Astrocyte (in vitro differentiated cells and primary cell): ENCODE data around the gene ECHS1. TPM values are rescaled to one million over a fixed set of nuclear protein-coding genes. Genes with fewer than 3 reads are reported as not detected.

ENCODE experiments used
- DNase-seq: peaks from one replicate; pipeline ENCODE4 v3.0.0-alpha.2; 2010; ENCODE audit warnings: low read depth
- FAIRE-seq: peaks from 2 replicates; lab custom pipeline; 2011; peaks lifted over from hg19 to GRCh38; lab: Jason Lieb, UNC
- H2AFZ ChIP-seq: 2 replicates; pipeline ENCODE4 v1.6.0; 2012; ENCODE audit warnings: low read depth, low read length, inconsistent platforms
- H3K27ac ChIP-seq: 2 replicates; pipeline ENCODE4 v1.5.1; 2011; ENCODE audit warnings: low read depth, low read length, inconsistent platforms
- H3K27me3 ChIP-seq: 2 replicates; pipeline ENCODE4 v1.6.0; 2011; ENCODE audit warnings: low read length, inconsistent platforms; ENCODE audit not compliant: insufficient read depth
- H3K36me3 ChIP-seq: 2 replicates; pipeline ENCODE4 v1.5.1; 2011; ENCODE audit warnings: low read length, inconsistent platforms; ENCODE audit not compliant: insufficient read depth
- H3K4me1 ChIP-seq: 2 replicates; pipeline ENCODE4 v1.5.1; 2011; ENCODE audit warnings: low read length, inconsistent platforms; ENCODE audit not compliant: insufficient read depth
- H3K4me2 ChIP-seq: 2 replicates; pipeline ENCODE4 v1.6.0; 2012; ENCODE audit warnings: low read length, inconsistent platforms
- H3K4me3 ChIP-seq: 2 replicates; pipeline ENCODE4 v1.5.1; 2011; ENCODE audit warnings: low read depth, mild to moderate bottlenecking, low read length, inconsistent platforms; ENCODE audit not compliant: insufficient read depth
- H3K79me2 ChIP-seq: 2 replicates; pipeline ENCODE4 v1.6.0; 2012; ENCODE audit warnings: mild to moderate bottlenecking, low read length, inconsistent platforms; ENCODE audit not compliant: insufficient read depth
- H3K9ac ChIP-seq: 2 replicates; pipeline ENCODE4 v1.6.0; 2012; ENCODE audit warnings: mild to moderate bottlenecking, low read length, inconsistent platforms
- H3K9me3 ChIP-seq: 2 replicates; pipeline ENCODE4 v1.5.1; 2012; ENCODE audit warnings: low read depth, mild to moderate bottlenecking, low read length, inconsistent platforms; ENCODE audit not compliant: insufficient read depth
- H4K20me1 ChIP-seq: 2 replicates; pipeline ENCODE4 v1.6.0; 2012; ENCODE audit warnings: low read length, inconsistent platforms; ENCODE audit not compliant: insufficient read depth
- H3K27ac Mint-ChIP-seq: one replicate; pipeline ENCODE4 v1.8.0; 2021; ENCODE audit warnings: mild to moderate bottlenecking, mixed read lengths; ENCODE audit not compliant: unreplicated experiment
- H3K27me3 Mint-ChIP-seq: one replicate; pipeline ENCODE4 v1.8.0; 2021; ENCODE audit warnings: low read depth, mixed read lengths; ENCODE audit not compliant: unreplicated experiment
- H3K36me3 Mint-ChIP-seq: one replicate; pipeline ENCODE4 v1.8.0; 2021; ENCODE audit warnings: low read depth, mixed read lengths; ENCODE audit not compliant: unreplicated experiment
- H3K4me1 Mint-ChIP-seq: one replicate; pipeline ENCODE4 v1.8.0; 2021; ENCODE audit warnings: low read depth, mixed read lengths; ENCODE audit not compliant: unreplicated experiment
- H3K4me3 Mint-ChIP-seq: one replicate; pipeline ENCODE4 v1.8.0; 2021; ENCODE audit warnings: mild to moderate bottlenecking, moderate library complexity, mixed read lengths; ENCODE audit not compliant: unreplicated experiment
- H3K9me3 Mint-ChIP-seq: one replicate; pipeline ENCODE4 v1.8.0; 2021; ENCODE audit warnings: mild to moderate bottlenecking, mixed read lengths; ENCODE audit not compliant: unreplicated experiment
- CTCF ChIP-seq: IDR thresholded peaks from 2 replicates; pipeline ENCODE4 v1.5.1; 2011; ENCODE audit warnings: low read depth, mild to moderate bottlenecking, inconsistent platforms, low read length, moderate library complexity; ENCODE audit not compliant: insufficient read depth
- EZH2 ChIP-seq: IDR thresholded peaks from 2 replicates; pipeline ENCODE4 v1.6.1; 2012; ENCODE audit warnings: mild to moderate bottlenecking, low read length, inconsistent platforms; ENCODE audit not compliant: insufficient read depth
- total RNA-seq: library from RNA; stranded (reverse); gene quantifications from 2 replicates; pipeline ENCODE4 v1.2.1, GENCODE V29; 2021

Gene ECHS1
- total RNA-seq, 1 donor from 2014 or later = 90.9 TPM

- Histone ChIP-seq H3K9ac (no peak overlapping the region), H3K79me2 (no peaks in the 10 kb centered on the region), H3K4me1 (peaks cover 10% of the 10 kb centered on the region), H4K20me1 (no peaks in the 10 kb centered on the region), H2AFZ (no peak overlapping the region), H3K36me3 (no peaks in the 10 kb centered on the region), H3K27ac (no peak overlapping the region), H3K27me3 (peaks cover 23% of the 10 kb centered on the region), H3K9me3 (no peaks in the 10 kb centered on the region), H3K4me3 (no peak overlapping the region), H3K4me2 (no peak overlapping the region)
- H3K4me1 Mint-ChIP-seq = no peaks in the 10 kb centered on the region
- H3K27ac Mint-ChIP-seq = no peak overlapping the region
- peaks cover 4% of the 10 kb centered on the region for H3K9me3 Mint-ChIP-seq
- no peak overlapping the region for H3K4me3 Mint-ChIP-seq
- no peak for FAIRE-seq
- TF ChIP-seq EZH2 = no peak
- TF ChIP-seq CTCF = no peak
- no peak for DNase-seq
- peaks cover 27% of the 10 kb centered on the region for H3K27me3 Mint-ChIP-seq
- peaks cover 2% of the 10 kb centered on the region for H3K36me3 Mint-ChIP-seq
Observed at GRCh38 chr10:133337370-133337725, 35.8 kb downstream of the ECHS1 start.

GRCh38 chr10:133336577-133337369, 36.4 kb downstream of the ECHS1 start, which contains the start of gene CALY:
CALY (minus strand) TSS chr10:133336896; CDS start chr10:133328989, 7,907 bp downstream.
- no peak within 1 kb of the TSS for H3K9ac ChIP-seq
- H3K4me3 Mint-ChIP-seq = no peak within 1 kb of the TSS
- H3K9me3 ChIP-seq = no peaks in the 10 kb centered on the region
- H3K36me3 Mint-ChIP-seq = peaks cover 2% of the 10 kb centered on the region
- no peaks in the 10 kb centered on the region for H3K4me1 Mint-ChIP-seq
- DNase-seq = no peak
- no peaks in the 10 kb centered on the region for H3K36me3 ChIP-seq
- peaks cover 10% of the 10 kb centered on the region for H3K4me1 ChIP-seq
- H3K79me2 ChIP-seq = no peaks in the 10 kb centered on the region
- H3K9me3 Mint-ChIP-seq = peaks cover 4% of the 10 kb centered on the region
- no peak within 1 kb of the TSS for H3K27ac ChIP-seq
- peaks cover 31% of the 10 kb centered on the region for H3K27me3 Mint-ChIP-seq
- FAIRE-seq = no peak
- H2AFZ ChIP-seq = no peak within 1 kb of the TSS
- peaks cover 29% of the 10 kb centered on the region for H3K27me3 ChIP-seq
- H3K4me3 ChIP-seq = no peak within 1 kb of the TSS
- no peak for TF ChIP-seq CTCF
- peak; percentile 98 for TF ChIP-seq EZH2
- peak within 1 kb of the TSS; percentile 80 for H3K4me2 ChIP-seq
- H3K27ac Mint-ChIP-seq = no peak within 1 kb of the TSS
- no peaks in the 10 kb centered on the region for H4K20me1 ChIP-seq

GRCh38 chr10:133336118-133336576, 37.0 kb downstream of the ECHS1 start:
- FAIRE-seq = no peak
- no peak overlapping the region for H3K27ac Mint-ChIP-seq
- Histone ChIP-seq H4K20me1 (no peaks in the 10 kb centered on the region), H3K9me3 (no peaks in the 10 kb centered on the region), H3K4me1 (peaks cover 10% of the 10 kb centered on the region), H3K79me2 (no peaks in the 10 kb centered on the region), H3K27ac (no peak overlapping the region), H3K4me2 (peak overlapping the region; percentile 80), H3K9ac (no peak overlapping the region), H3K36me3 (no peaks in the 10 kb centered on the region), H2AFZ (no peak overlapping the region), H3K4me3 (no peak overlapping the region), H3K27me3 (peaks cover 33% of the 10 kb centered on the region)
- no peak for DNase-seq
- peaks cover 4% of the 10 kb centered on the region for H3K9me3 Mint-ChIP-seq
- TF ChIP-seq EZH2 (peak; percentile 2), CTCF (no peak)
- no peaks in the 10 kb centered on the region for H3K4me1 Mint-ChIP-seq
- H3K27me3 Mint-ChIP-seq = peaks cover 30% of the 10 kb centered on the region
- H3K4me3 Mint-ChIP-seq = no peak overlapping the region
- peaks cover 2% of the 10 kb centered on the region for H3K36me3 Mint-ChIP-seq
